ENCODE measurements around the gene ALDOB.
"Not testable (repeated sequence)": the region's sequence is repeated elsewhere in the genome, so short reads cannot be mapped to it uniquely, and the experiment has no call there.

ALDOB gene

GRCh38 chr9:101397746-101398067, 37.9 kb downstream of the ALDOB start:
- TF ChIP-seq, protein P1, sequence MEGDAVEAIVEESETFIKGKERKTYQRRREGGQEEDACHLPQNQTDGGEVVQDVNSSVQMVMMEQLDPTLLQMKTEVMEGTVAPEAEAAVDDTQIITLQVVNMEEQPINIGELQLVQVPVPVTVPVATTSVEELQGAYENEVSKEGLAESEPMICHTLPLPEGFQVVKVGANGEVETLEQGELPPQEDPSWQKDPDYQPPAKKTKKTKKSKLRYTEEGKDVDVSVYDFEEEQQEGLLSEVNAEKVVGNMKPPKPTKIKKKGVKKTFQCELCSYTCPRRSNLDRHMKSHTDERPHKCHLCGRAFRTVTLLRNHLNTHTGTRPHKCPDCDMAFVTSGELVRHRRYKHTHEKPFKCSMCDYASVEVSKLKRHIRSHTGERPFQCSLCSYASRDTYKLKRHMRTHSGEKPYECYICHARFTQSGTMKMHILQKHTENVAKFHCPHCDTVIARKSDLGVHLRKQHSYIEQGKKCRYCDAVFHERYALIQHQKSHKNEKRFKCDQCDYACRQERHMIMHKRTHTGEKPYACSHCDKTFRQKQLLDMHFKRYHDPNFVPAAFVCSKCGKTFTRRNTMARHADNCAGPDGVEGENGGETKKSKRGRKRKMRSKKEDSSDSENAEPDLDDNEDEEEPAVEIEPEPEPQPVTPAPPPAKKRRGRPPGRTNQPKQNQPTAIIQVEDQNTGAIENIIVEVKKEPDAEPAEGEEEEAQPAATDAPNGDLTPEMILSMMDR (IDR thresholded peaks at IDR 0.05; ENCODE audit: control insufficient read depth, extremely low read depth, insufficient read depth), result no peak
- H3K4me3 ChIP-seq (ENCODE audit: low read depth, low read length), result peak overlapping the region; percentile 57
- DNase-seq (ENCODE audit: low read depth), result no peak

- DNase-seq (ENCODE audit: low read depth), result no peak
- no peak overlapping the region for H3K4me3 ChIP-seq (ENCODE audit: low read depth, low read length)
- TF ChIP-seq, protein P1 (IDR thresholded peaks at IDR 0.05; ENCODE audit: control insufficient read depth, extremely low read depth, insufficient read depth), result no peak
These were observed 40.9 kb downstream of the ALDOB start for GRCh38 chr9:101394687-101395086.

DNA sequence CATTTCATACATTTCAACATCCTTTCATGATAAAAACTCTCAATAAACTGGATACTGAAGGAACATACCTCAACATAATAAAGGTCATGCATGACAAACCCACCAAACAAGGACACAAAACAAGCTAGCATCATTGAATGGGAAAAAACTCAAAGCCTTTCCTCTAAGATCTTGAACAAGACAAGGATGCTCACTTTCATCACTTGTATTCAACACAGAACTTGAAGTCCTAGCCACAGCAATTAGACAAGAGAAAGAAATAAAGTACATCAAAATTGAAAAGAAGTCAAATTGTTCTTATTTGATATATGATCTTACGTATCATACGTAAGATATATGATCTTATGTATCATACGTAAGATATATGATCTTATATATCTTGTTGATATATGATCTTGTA, 42.4 kb downstream of the ALDOB start:
- H3K4me3 ChIP-seq (ENCODE audit: low read depth, low read length), result no peak overlapping the region
- DNase-seq (ENCODE audit: low read depth), result no peak
- TF ChIP-seq, protein P1 (IDR thresholded peaks at IDR 0.05; ENCODE audit: control insufficient read depth, extremely low read depth, insufficient read depth), result no peak

- peak; percentile 49 for DNase-seq (ENCODE audit: low read depth)
- H3K4me3 ChIP-seq (ENCODE audit: low read depth, low read length), result no peak overlapping the region
- TF ChIP-seq, protein P1 (IDR thresholded peaks at IDR 0.05; ENCODE audit: control insufficient read depth, extremely low read depth, insufficient read depth), result peak; percentile 78
These were observed 47.0 kb downstream of the ALDOB start for GRCh38 chr9:101388507-101388993.

DNA sequence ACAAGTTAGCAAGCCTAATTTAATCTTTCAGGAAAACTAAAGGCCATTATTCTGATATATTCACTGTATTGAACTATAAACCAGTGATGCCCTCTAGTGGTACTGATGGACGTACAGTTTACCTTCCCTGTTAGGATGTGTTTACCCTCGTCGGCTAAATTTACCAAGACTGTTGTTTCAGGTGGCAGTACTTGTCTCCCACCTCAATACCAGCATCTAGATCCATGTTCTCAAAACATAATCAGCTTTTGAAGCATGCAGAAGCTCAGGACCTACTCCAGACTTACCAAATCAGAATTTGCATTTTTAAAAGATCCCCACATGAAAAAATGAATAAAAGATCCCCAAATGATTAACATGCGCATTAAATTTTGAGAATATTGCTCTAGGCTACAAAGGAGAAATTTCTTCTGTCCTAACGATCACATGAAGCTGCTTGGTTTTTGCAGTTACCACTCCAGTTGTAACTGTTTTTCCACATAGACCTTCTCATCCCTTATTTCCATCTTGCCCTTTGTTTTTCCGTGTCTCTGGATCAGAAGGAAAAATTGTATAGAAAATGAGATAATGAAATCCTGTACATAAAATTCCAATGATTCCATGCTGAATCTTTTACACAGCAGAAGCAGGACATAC, 47.6 kb downstream of the ALDOB start:
- TF ChIP-seq, protein P1 (IDR thresholded peaks at IDR 0.05; ENCODE audit: control insufficient read depth, extremely low read depth, insufficient read depth), result peak; percentile 82
- no peak overlapping the region for H3K4me3 ChIP-seq (ENCODE audit: low read depth, low read length)
- peak; percentile 78 for DNase-seq (ENCODE audit: low read depth)

DNA sequence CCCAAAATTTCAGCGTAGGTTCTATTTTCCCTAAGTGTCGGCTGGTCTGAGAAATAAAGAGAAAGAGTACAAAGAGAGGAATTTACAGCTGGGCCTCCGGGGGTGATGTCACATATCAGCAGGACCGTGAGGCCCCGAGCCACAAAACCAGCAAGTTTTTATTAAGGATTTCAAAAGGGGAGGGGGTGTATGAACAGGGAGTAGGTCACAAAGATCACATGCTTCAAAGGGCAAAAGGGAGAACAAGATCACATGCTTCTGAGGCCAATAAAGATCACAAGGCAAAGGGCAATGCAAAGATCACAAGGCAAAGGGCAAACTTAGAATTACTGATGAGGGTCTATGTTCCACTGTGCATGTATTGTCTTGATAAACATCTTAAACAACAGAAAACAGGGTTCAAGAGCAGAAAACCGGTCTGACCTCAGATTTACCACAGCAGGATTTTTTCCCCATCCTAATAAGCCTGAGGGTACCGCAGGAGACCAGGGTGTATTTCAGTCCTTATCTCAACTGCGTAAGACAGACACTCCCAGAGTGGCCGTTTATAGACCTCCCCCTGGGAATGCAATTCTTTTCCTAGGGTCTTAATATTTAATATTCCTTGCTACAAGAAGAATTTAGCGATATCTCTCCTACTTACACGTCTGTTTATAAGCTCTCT, 50.6 kb downstream of the ALDOB start, which contains the start of gene BAAT:
BAAT (minus strand) TSS at position 134 of the 664 bp plus-strand sequence. CDS start 13,602 bp downstream, outside the sequence.
- H3K4me3 ChIP-seq (ENCODE audit: low read depth, low read length); DNase-seq (ENCODE audit: low read depth): not testable (repeated sequence)

DNA sequence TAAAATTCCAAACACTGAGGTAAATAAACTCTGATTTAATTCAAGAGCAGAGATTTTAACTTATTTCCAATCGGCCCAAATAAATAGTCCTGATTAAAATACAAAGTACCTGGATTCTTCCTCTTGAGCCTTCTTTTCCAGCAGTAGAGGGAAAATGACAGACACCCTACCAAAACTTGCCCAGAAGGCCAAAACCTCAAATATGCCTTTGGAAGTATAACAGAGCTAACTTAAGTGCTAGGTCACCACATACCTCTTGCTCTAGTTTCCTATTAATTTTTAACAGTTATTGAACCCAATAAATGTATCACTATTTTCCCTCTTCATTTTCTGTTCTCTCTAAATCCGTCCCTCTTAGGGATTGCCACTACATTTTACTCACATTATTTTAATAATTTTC, 52.2 kb downstream of the ALDOB start:
- no peak overlapping the region for H3K4me3 ChIP-seq (ENCODE audit: low read depth, low read length)
- no peak for DNase-seq (ENCODE audit: low read depth)
- TF ChIP-seq, protein P1 (IDR thresholded peaks at IDR 0.05; ENCODE audit: control insufficient read depth, extremely low read depth, insufficient read depth), result no peak

Measured in LNCaP clone FGC (cell line).